A549 treated with AZD9567 at 1 μM for 4 hours (cell line): Measurements from ENCODE around the gene CWC15. TPM values are rescaled to one million over a fixed set of nuclear protein-coding genes. Genes with fewer than 3 reads are reported as not detected.

Source experiments
- total RNA-seq: library from RNA; stranded (reverse); fragments of 200-300 nt; extraction: Qiagen RNA extraction; gene quantifications from 5 replicates; pipeline ENCODE4 v1.2.3, GENCODE V29; 2022; ENCODE audit not compliant: insufficient read depth

Gene CWC15
- total RNA-seq, result 28.5 to 40.8 TPM (median 32.2 TPM) in 5 replicates

DNA sequence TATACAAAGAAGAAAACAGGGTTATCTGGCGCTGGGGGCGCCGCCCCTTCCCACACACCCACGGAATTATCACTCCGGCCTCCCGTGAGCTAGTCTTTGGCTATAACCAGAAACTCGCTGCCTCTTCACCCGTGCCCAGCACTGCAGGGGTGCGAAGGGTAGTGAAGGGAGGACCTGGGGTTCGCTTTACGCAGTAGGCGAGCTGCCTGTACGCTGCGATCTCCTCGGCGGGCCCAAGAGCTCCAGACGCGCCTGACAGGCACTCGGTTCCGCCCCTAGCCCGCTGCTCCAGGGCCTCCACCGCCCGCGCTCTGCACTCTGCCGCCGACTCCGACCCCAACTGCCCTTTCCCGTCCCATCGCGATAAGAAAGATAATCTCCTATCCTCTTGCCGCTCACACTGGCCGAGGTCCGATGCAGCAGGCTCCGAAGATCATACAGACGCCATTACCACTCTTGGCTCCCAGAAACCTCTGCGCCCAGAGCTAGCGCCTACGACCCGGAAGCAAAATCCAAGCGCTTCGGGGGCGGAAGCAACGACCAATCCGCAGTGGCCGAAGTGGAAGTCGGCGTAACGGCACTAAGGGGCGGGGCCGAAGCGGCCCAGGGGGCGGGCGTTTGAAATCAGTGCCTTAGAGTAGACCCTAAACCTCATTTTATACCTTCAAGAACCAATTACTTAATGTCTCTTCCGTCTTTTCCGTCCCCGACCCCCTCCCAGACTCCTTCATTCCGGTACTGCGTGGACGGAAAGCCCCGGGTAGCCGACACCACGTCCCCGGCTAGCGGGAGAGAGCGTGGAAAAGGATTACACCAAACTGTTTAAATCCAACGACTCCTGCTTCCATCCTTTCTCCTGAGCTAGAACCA lies at the start of gene CWC15, which contains the start of gene KDM4D:
Gene CWC15, minus strand, starts transcription at position 458 of the 870 bp plus-strand sequence. CDS start 1,371 bp downstream, outside the sequence.
Gene KDM4D, plus strand, starts transcription at position 611 of the 870 bp plus-strand sequence. CDS start 23,664 bp downstream, outside the sequence.

Other genes with a start within 250 kb of the CWC15 start
- 6.2 to 7.7 TPM (median 7.0 TPM) in 5 replicates for gene AMOTL1, start 205.2 kb downstream of the CWC15 start, total RNA-seq
- 0.35 to 0.91 TPM (median 0.39 TPM) in 5 replicates for gene KDM4D, start 153 bp upstream of the CWC15 start, total RNA-seq
- gene KDM4E, start 51.7 kb upstream of the CWC15 start, total RNA-seq, result not detected in 5 replicates
- gene KDM4F, start 75.9 kb upstream of the CWC15 start, total RNA-seq, result not detected in 5 replicates
- gene SRSF8, start 93.4 kb upstream of the CWC15 start, total RNA-seq, result 16.4 to 23.5 TPM (median 18.9 TPM) in 5 replicates
- gene ENDOD1, start 116.3 kb upstream of the CWC15 start, total RNA-seq, result 13.5 to 20.5 TPM (median 15.5 TPM) in 5 replicates